Ovary (tissue), 9 donors: Measurements from ENCODE around the gene SAMD5. TPM values are rescaled to one million over a fixed set of nuclear protein-coding genes. Genes with fewer than 3 reads are reported as not detected.

Source experiments
- DNase-seq, 5 donors: peaks; one replicate each; pipeline ENCODE4 v3.0.0-alpha.2; 2019 to 2020
- H3K27ac ChIP-seq, 2 donors: fragments of 200-600 bp; one replicate each; pipeline versions ENCODE4 v1.5.1 to v1.8.0; 2019 to 2022
- H3K27me3 ChIP-seq: fragments of 200-600 bp; one replicate; pipeline ENCODE4 v1.8.0; 2022
- H3K36me3 ChIP-seq: fragments of 200-600 bp; sonication (generic); one replicate; pipeline ENCODE4 v1.5.1; 2019
- H3K4me1 ChIP-seq: one replicate; pipeline ENCODE4 v1.8.1; 2013; ENCODE audit warnings: mild to moderate bottlenecking, moderate library complexity; ENCODE audit not compliant: insufficient read depth
- H3K4me3 ChIP-seq: fragments of 200-600 bp; sonication (generic); one replicate; pipeline ENCODE4 v1.5.1; 2017
- H3K9me3 ChIP-seq, 2 donors: fragments of 200-600 bp in 1 of 2; sonication (generic) in 1 of 2; one replicate each; pipeline versions ENCODE4 v1.5.1 to v1.8.1; 2013 to 2019; ENCODE audit warnings: mild to moderate bottlenecking in 1 of 2, moderate library complexity in 1 of 2
- EP300 ChIP-seq: sonication (generic); formaldehyde crosslinking; IDR thresholded peaks from one replicate; pipeline ENCODE4 v1.6.1; 2017; ENCODE audit warnings: antibody characterized with exemption
- POLR2A ChIP-seq: fragments of 450-650 bp; IDR thresholded peaks from one replicate; pipeline ENCODE4 v1.6.1; 2017; ENCODE audit warnings: antibody characterized with exemption, mild to moderate bottlenecking, moderate library complexity
- WGBS, 3 donors: extraction: QIAGEN DNeasy Blood & Tissue Kit in 1 of 3; methylation state at CpG; one replicate each; pipeline versions ENCODE4 v1.1.5 to v1.1.7; 2013 to 2017; 5-methylcytosine and 5-hydroxymethylcytosine counted together
- intact Hi-C, 4 donors: fragments of 100-400 bp; cut with DNase I; formaldehyde crosslinking; loops; one replicate each; pipeline versions ENCODE4 v1.11.0 to v1.15.1; 2022 to 2023
- polyA plus RNA-seq, 2 donors: library from polyadenylated mRNA; stranded (reverse); fragments of 200-250 nt in 1 of 2; fragments of 350-450 nt in 1 of 2; fragmentation: Illumina TruSeq in 1 of 2; extraction: RNeasy Lipid Tissue Mini Kit (QIAGEN cat#74804) in 1 of 2; gene quantifications; one replicate each; pipeline ENCODE4 v1.2.3, GENCODE V29; 2013 to 2014
- total RNA-seq, 7 donors: library from RNA; depleted of rRNA in 2 of 7; stranded (reverse); fragments of >200 nt in 2 of 7; fragmentation: NEBNext Ultra II Directional in 3 of 7; extraction: Animal tissue kit (Norgen Biotek cat#: 25700) in 3 of 7; gene quantifications; one replicate each; pipeline versions ENCODE4 v1.1.0 to v1.2.4, GENCODE V29; 2016 to 2023
- TF ChIP-seq, protein P1 (sequence below), 3 donors: fragments of 450-650 bp in 2 of 3; fragments of 200-600 bp in 1 of 3; IDR thresholded peaks; one replicate each; pipeline versions ENCODE4 v1.5.1 to v1.8.0; 2016 to 2022; ENCODE audit warnings: antibody characterized with exemption in 3 of 3, mild to moderate bottlenecking in 1 of 3
- donor health status: DM: no; HTN: no; CAD: no; lungs with moderate emphysema.
- donor health status: DM: no; HTN: no; CAD: no.
- donor health status: Bipolar disorder and iron deficiency.
- donor health status: DM: yes; HTN: yes; CAD: no.
- donor health status: DM: no; HTN: no; CAD: no.
- donor health status: DM: yes; HTN: yes; CAD: no.

SAMD5 gene
- total and polyA plus RNA-seq, 9 donors: 0.13 to 3.9 (median 1.6) TPM

GRCh38 chr6:147509891-147510290 lies 1.4 kb downstream of the SAMD5 start:
- no peaks in the 10 kb centered on the region for H3K36me3 ChIP-seq
- TF ChIP-seq EP300: no peak
- TF ChIP-seq POLR2A: no peak
- TF ChIP-seq, protein P1, sequence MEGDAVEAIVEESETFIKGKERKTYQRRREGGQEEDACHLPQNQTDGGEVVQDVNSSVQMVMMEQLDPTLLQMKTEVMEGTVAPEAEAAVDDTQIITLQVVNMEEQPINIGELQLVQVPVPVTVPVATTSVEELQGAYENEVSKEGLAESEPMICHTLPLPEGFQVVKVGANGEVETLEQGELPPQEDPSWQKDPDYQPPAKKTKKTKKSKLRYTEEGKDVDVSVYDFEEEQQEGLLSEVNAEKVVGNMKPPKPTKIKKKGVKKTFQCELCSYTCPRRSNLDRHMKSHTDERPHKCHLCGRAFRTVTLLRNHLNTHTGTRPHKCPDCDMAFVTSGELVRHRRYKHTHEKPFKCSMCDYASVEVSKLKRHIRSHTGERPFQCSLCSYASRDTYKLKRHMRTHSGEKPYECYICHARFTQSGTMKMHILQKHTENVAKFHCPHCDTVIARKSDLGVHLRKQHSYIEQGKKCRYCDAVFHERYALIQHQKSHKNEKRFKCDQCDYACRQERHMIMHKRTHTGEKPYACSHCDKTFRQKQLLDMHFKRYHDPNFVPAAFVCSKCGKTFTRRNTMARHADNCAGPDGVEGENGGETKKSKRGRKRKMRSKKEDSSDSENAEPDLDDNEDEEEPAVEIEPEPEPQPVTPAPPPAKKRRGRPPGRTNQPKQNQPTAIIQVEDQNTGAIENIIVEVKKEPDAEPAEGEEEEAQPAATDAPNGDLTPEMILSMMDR (IDR thresholded peaks at IDR 0.05): no peak
- WGBS, 3 donors: 21 to 45% (median 37%) methylated on average over 7 of the region's 7 CpGs
- H3K27ac ChIP-seq: no peak overlapping the region
- H3K4me3 ChIP-seq: no peak overlapping the region
- no peaks in the 10 kb centered on the region for H3K9me3 ChIP-seq
- no peaks in the 10 kb centered on the region for H3K27me3 ChIP-seq
- no peak for DNase-seq
- intact Hi-C loops: loop anchor here in 3 of 4 donors (5.0 to 10.0 kb wide), 5 partner anchors 635 to 957 kb away; no protein-coding TSS in a partner anchor
- H3K4me1 ChIP-seq: peaks cover 2% of the 10 kb centered on the region

DNA sequence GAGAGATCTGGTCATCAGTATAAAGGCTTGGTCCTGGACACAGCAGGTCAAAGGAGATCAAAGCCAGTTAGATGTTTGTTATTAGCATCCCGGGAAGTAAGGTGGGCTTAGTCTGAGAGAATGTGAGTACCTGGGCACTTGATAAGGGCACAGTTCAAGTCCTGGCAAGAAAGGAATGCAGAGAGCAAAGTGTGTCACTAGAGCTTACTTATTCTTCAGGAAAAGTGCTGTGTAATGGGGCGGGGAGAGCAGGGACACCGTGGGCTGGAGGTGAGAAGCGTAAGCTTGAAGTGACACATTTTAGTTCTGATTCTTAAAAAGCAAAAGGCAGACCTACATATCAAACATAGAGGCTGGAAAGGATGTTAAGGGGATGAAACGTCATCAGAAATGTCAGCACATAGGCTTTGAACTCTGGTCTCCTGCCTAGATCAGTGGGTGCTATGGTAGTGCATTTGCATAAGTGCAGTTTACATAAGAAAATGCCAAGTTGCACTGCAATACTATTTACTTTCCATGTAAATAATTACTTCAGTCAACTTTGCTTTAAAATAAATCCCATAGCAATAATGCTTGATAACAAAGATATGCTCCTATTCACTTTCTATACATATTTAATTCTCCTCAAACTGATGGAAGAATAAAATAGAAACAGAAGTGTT lies 2.6 kb downstream of the SAMD5 start:
- H3K36me3 ChIP-seq: no peaks in the 10 kb centered on the region
- 71 to 77% (median 74%) methylated on average over 5 of the region's 5 CpGs for WGBS, 3 donors

GRCh38 chr6:147514831-147515230 lies 6.3 kb downstream of the SAMD5 start:
- H3K4me3 ChIP-seq: no peak overlapping the region
- peaks cover under 1% of the 10 kb centered on the region for H3K4me1 ChIP-seq
- intact Hi-C loops: no loop called here
- no peaks in the 10 kb centered on the region for H3K27me3 ChIP-seq
- TF ChIP-seq EP300: no peak
- TF ChIP-seq POLR2A: no peak
- TF ChIP-seq, protein P1 (IDR thresholded peaks at IDR 0.05): no peak
- no peak overlapping the region for H3K27ac ChIP-seq
- no peak for DNase-seq
- 4 to 13% (median 9%) methylated on average over 2 of the region's 2 CpGs for WGBS, 3 donors
- H3K36me3 ChIP-seq: no peaks in the 10 kb centered on the region
- H3K9me3 ChIP-seq: no peaks in the 10 kb centered on the region

More for the DNA sequence above, 2.6 kb downstream of the SAMD5 start:
- DNase-seq: no peak
- no peak overlapping the region for H3K27ac ChIP-seq
- H3K4me1 ChIP-seq: peaks cover 2% of the 10 kb centered on the region
- intact Hi-C loops: no loop called here
- H3K4me3 ChIP-seq: no peak overlapping the region
- no peak for TF ChIP-seq POLR2A
- H3K27me3 ChIP-seq: no peaks in the 10 kb centered on the region
- H3K9me3 ChIP-seq: no peaks in the 10 kb centered on the region

GRCh38 chr6:147515327-147515726 lies 6.8 kb downstream of the SAMD5 start:
- TF ChIP-seq EP300 (no peak), POLR2A (no peak)
- TF ChIP-seq, protein P1 (IDR thresholded peaks at IDR 0.05): no peak
- Histone ChIP-seq H3K4me3 (no peak overlapping the region), H3K27me3 (no peaks in the 10 kb centered on the region), H3K36me3 (no peaks in the 10 kb centered on the region), H3K4me1 (no peaks in the 10 kb centered on the region), H3K27ac (no peak overlapping the region), H3K9me3 (no peaks in the 10 kb centered on the region)
- no peak for DNase-seq
- intact Hi-C loops: no loop called here
- WGBS, 3 donors: 94 to 99% (median 97%) methylated on average over 2 of the region's 2 CpGs

GRCh38 chr6:147522597-147522996 lies 14.1 kb downstream of the SAMD5 start:
- TF ChIP-seq POLR2A: no peak
- TF ChIP-seq EP300: no peak
- TF ChIP-seq, protein P1 (IDR thresholded peaks at IDR 0.05): no peak
- intact Hi-C loops: no loop called here
- no peak for DNase-seq
- no peaks in the 10 kb centered on the region for H3K36me3 ChIP-seq
- H3K27ac ChIP-seq: no peak overlapping the region
- H3K4me3 ChIP-seq: no peak overlapping the region
- H3K4me1 ChIP-seq: no peaks in the 10 kb centered on the region
- H3K27me3 ChIP-seq: no peaks in the 10 kb centered on the region
- 89 to 94% (median 94%) methylated on average over 1 of the region's 1 CpG for WGBS, 3 donors
- no peaks in the 10 kb centered on the region for H3K9me3 ChIP-seq
